Right renal cortex interstitium (tissue), 3 donors: ENCODE data around the gene BEX2. TPM values are rescaled to one million over a fixed set of nuclear protein-coding genes. Genes with fewer than 3 reads are reported as not detected.
"Not testable (repeated sequence)": the region's sequence is repeated elsewhere in the genome, so short reads cannot be mapped to it uniquely, and the experiment has no call there.

ENCODE experiments used
- DNase-seq, 3 donors: peaks; one replicate each; pipeline ENCODE4 v3.0.0-alpha.2; 2013; ENCODE audit warnings: low read depth in 3 of 3, low spot score in 2 of 3
- polyA plus RNA-seq, 3 donors: library from polyadenylated mRNA; unstranded; fragments of 120-200 nt; gene quantifications; one replicate each; pipeline ENCODE4 v1.2.1, GENCODE V29; 2013; ENCODE audit not compliant: insufficient read length in 3 of 3

Gene BEX2
- polyA plus RNA-seq: 10 to 100 TPM; 80.3 to 95.4 (median 92.9) TPM

GRCh38 chrX:103310555-103311398 lies at the start of gene BEX2:
BEX2 (minus strand) TSS chrX:103310990; CDS start chrX:103309976, 1,014 bp downstream.
- DNase-seq: no peak

GRCh38 chrX:103360092-103360491 lies 49.3 kb upstream of the BEX2 start:
- no peak for DNase-seq

GRCh38 chrX:103359605-103360004 lies 48.8 kb upstream of the BEX2 start:
- DNase-seq: not testable (repeated sequence)

DNA sequence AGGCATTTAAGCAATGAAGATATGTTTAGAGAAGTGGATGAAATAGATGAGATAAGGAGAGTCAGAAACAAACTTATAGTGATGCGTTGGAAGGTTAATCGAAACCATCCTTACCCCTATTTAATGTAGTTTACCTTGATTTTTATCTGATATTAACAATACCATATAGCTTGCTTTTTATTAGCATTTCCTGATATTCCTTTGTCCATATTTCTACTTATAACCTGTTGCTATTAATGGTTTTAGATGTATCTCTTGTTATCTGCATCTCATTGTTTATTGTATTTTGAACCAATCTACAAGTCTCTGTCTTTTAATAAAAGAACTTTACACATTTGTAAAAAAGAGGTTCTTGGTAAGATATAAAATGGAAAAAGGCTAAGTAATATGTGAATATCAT lies 47.1 kb upstream of the BEX2 start:
- DNase-seq: no peak

DNA sequence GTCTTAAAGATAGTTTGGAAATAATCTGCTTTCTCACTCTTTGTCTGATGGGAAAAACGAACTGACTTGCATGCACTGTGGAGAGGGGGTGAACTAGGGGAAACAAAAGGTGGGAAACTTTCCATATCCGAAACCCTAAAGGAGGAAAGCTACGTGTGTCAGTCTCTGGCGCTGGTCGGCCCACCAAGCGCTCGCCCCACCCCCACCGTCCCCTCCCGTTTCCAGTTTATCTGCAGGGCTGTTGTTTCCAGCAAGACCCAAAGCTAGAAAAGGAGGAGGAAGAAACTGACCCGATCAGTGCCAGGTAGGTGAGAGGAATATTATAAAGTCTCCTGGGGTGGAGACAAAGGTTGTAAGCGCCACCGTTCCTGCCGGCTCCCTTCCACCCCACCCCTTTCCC lies 46.1 kb upstream of the BEX2 start:
- DNase-seq: no peak

DNA sequence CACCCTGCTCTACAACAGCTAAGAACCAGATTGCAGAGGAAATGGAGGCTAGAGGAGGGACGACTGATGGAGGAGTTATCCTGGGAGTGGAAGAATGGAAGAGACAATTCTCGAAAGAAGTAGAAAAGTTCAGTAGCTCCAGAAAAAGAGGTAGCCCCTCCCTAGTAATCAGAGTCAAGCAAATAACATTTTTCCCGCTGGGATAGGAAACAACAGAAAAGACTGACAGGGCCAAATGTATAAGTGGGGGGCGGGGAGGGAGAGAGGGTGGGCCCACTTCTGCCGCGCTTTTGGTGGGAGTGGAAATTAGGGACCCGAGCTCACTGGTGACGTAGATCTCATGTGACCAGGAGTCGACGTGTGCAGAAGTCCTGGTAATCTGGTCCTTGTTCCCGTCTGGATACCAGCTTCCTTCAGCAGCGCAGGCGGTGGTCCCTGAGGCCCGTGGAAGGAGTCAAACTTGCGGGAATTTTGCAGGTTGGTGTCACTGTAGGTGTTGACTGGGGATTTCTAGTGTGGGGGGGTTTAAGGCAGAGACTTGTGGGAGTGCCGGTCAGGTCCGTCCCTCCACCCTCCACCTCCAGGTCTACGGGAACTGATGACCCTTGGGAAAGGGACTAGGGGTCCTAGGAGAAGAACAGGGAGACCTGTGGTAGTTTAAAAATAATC lies 45.5 kb upstream of the BEX2 start, which contains the start of gene TCEAL9:
Gene TCEAL9 (plus strand): TSS at position 377 of the 669 bp plus-strand sequence. CDS start 1,179 bp downstream, outside the sequence.
- peak in 1 of 3 donors; percentile 73 for DNase-seq

- no peak for DNase-seq
These were observed 37.0 kb upstream of the BEX2 start for GRCh38 chrX:103347682-103348397.

DNA sequence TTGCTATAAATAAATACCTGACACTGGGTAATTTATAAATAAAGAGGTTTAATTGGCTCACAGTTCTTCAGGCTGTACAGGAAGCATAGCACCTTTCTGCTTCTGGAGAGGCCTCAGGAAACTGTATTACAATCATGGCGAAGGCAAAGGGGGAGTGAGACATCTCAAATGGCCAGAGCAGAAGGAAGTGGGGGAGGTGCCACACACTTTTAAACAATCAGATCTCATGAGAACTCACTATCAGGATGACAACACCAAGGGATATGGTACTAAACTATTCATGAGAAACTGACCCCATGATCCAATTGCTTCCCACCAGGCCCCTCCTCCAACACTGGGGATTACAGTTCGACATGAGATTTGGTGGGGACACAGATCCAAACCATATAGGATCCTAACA lies 33.8 kb upstream of the BEX2 start:
- no peak for DNase-seq

- no peak for DNase-seq
These were observed 32.3 kb upstream of the BEX2 start for GRCh38 chrX:103343105-103343504.

DNA sequence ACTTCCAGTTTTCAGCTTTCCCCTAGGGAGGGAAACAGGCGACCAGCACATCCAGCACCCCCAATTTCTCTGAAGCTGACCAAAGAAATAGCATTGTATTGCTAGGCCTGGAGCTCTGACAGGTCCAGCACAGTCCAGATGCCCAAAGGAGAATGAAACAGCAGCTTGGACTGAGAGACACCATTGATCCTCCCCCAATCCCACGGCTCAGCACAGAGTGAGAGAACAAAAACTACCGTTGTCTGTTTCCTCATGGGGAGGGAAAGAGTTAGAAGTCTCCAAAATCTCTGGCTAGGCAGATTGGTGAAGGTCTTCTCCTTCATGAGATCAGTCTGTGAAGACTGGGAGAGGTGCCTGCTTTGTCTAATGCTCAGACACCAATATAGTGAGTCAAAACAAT lies 27.9 kb upstream of the BEX2 start:
- no peak for DNase-seq

DNA sequence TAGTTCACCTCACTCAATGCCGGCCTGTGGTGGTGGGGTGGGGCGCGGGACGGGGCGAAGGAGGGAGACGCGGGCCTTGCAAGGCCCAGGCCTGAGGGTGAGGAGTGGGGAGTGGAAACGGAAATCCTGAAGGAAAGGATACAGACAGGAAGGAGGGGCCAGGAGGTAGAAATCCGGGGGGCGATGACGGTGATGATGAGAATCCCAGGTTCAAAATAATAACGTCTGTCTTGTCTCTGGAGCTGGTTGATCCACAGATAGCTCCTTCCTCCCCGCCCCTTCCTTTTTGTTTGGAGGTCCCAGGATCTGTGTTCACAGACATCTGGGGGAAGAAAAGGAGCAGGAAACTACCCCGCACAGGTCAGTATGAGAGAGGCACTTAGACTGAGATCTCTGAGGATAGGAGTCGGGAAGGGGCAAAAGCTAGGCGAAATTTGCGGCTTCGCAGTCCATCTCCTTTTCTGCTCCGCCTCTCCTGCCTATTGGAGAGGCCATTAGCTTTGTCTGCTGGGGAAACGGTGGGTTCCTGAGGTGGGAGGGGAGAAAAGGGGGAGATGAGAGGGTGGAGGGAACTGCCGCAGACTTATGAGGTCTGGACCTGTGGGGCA lies 20.0 kb upstream of the BEX2 start:
- no peak for DNase-seq

- no peak for DNase-seq
These were observed 19.2 kb upstream of the BEX2 start, which contains the start of gene TCEAL7 for GRCh38 chrX:103329991-103330390. TCEAL7 (plus strand) TSS chrX:103330239; CDS start chrX:103331404, 1,165 bp downstream.

- DNase-seq: no peak
These were observed 600 bp upstream of the BEX2 start for GRCh38 chrX:103311399-103311780.

GRCh38 chrX:103309860-103310554 lies 783 bp downstream of the BEX2 start:
- no peak for DNase-seq

GRCh38 chrX:103305666-103306065 lies 5.1 kb downstream of the BEX2 start:
- DNase-seq: not testable (repeated sequence)

DNA sequence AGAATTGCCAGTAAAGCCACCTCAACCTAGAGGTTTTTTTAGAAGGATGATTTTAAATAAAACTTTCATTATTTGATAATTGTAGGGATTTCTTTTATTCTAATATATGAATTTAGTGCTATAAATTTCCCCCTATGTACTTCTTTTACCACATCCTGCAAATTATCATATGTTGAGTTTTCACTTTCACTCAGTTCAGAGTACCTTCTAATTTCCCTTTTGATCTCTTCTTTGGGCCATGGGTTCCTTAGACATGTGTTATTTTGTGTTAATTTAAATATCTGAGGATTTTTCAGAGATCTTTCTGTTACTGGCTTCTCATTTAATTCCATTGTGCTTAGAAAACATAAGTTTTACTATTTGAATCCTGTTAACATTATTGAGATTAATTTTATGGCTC lies 6.1 kb downstream of the BEX2 start:
- no peak for DNase-seq

GRCh38 chrX:103293118-103293517 lies 17.7 kb downstream of the BEX2 start:
- no peak for DNase-seq

GRCh38 chrX:103279624-103280023 lies 31.2 kb downstream of the BEX2 start:
- no peak for DNase-seq

DNA sequence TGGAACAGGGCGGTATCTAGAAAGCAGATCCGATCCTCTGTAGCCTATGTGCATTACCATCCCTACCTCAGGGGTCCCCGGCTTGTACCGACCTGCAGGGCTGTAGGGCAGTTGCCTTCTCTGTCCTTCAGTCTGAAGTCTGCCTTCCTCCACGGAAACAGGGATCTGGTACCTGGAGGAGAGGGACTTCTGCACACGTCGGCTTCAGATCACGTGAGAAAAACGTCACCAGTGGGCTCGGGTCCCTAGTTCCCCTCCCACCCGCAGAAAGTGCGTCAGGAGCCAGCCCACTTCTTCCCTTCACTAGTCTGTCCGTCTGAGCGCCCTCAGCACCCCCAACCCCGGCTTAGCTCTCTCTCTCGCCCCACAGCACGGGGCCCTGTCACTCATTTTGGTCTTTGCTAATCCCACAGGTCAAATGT lies 34.2 kb downstream of the BEX2 start, which contains the start of gene TCEAL5:
Gene TCEAL5 (minus strand): TSS at position 170 of the 422 bp plus-strand sequence. CDS start 2,187 bp downstream, outside the sequence.
- no peak for DNase-seq
